A549 (cell line): ENCODE data around the gene LSM14B. TPM values are rescaled to one million over a fixed set of nuclear protein-coding genes. Genes with fewer than 3 reads are reported as not detected.

ENCODE experiments used
- ATAC-seq, 2 experiments: fragments of 200-7000 bp in 1 of 2; fragments of >200 bp in 1 of 2; cut with Nextera tagmentation in 1 of 2; cut with Tn5 transposase in 1 of 2; 3 replicates each; pipeline versions ENCODE4 v1.8.0 to v1.9.1; 2018 to 2020; ENCODE audit warnings: mild to moderate bottlenecking in 1 of 2, moderate library complexity in 1 of 2
- CTCF ChIA-PET: fragments of 300-600 bp; sonication (Branson Sonifier 250); formaldehyde crosslinking; extraction: SDS; loops from one replicate; lab custom pipeline; 2021; ENCODE audit warnings: antibody characterized with exemption, inconsistent platforms; lab: Yijun Ruan, JAX
- POLR2A ChIA-PET: fragments of 350-600 bp; formaldehyde crosslinking; extraction: SDS; loops from one replicate; lab custom pipeline; 2021; ENCODE audit warnings: antibody characterized with exemption, inconsistent platforms; lab: Yijun Ruan, JAX
- DNase-seq, 2 experiments: peaks; one replicate each; pipeline versions ENCODE4 v3.0.0 to v3.0.0-alpha.2; 2011 to 2016; ENCODE audit warnings: low read depth in 1 of 2, low spot score in 1 of 2
- FAIRE-seq: peaks from 2 replicates; lab custom pipeline; 2011; peaks lifted over from hg19 to GRCh38; lab: Jason Lieb, UNC
- H3K27ac ChIP-seq, 2 experiments: fragments of >200 bp; sonication (Bioruptor Twin); formaldehyde crosslinking; 3 replicates each; pipeline ENCODE4 v1.5.1; 2016 to 2017
- H3K4me1 ChIP-seq: fragments of >200 bp; sonication (Bioruptor Twin); formaldehyde crosslinking; 3 replicates; pipeline ENCODE4 v1.6.1; 2016
- H3K4me2 ChIP-seq: fragments of >200 bp; sonication (Bioruptor Twin); formaldehyde crosslinking; 3 replicates; pipeline ENCODE4 v1.6.1; 2016
- H3K4me3 ChIP-seq: fragments of >200 bp; sonication (Bioruptor Twin); formaldehyde crosslinking; 3 replicates; pipeline ENCODE4 v1.5.1; 2016
- H3K9me3 ChIP-seq: fragments of >200 bp; sonication (Bioruptor Twin); formaldehyde crosslinking; 3 replicates; pipeline ENCODE4 v1.6.1; 2016
- BHLHE40 ChIP-seq: IDR thresholded peaks from 2 replicates; pipeline ENCODE4 v1.6.1; 2012; ENCODE audit warnings: low read depth, low read length, inconsistent platforms
- CBX8 ChIP-seq: fragments of 200-600 bp; sonication (generic); IDR thresholded peaks from 2 replicates; pipeline ENCODE4 v1.6.1; 2016
- CHD4 ChIP-seq: fragments of 200-600 bp; sonication (generic); IDR thresholded peaks from 2 replicates; pipeline ENCODE4 v1.6.1; 2016; ENCODE audit warnings: antibody characterized with exemption, mild to moderate bottlenecking, borderline replicate concordance
- EHF ChIP-seq: fragments of 250-450 bp; sonication (Bioruptor Pico); IDR thresholded peaks from 2 replicates; pipeline ENCODE4 v1.5.0; 2020; ENCODE audit warnings: mild to moderate bottlenecking
- EHMT2 ChIP-seq: fragments of 200-600 bp; sonication (generic); IDR thresholded peaks from 2 replicates; pipeline ENCODE4 v1.6.1; 2016; ENCODE audit warnings: antibody characterized with exemption, low read depth, mild to moderate bottlenecking, moderate library complexity
- EP300 ChIP-seq, 2 experiments: fragments of >200 bp; sonication (Bioruptor Twin); formaldehyde crosslinking; IDR thresholded peaks; 2 replicates in 1 of 2; 3 replicates in 1 of 2; pipeline ENCODE4 v1.6.1; 2016 to 2017
- FOXS1 ChIP-seq: fragments of 250-450 bp; sonication (Bioruptor Pico); IDR thresholded peaks from 2 replicates; pipeline ENCODE4 v1.5.0; 2020; ENCODE audit warnings: mild to moderate bottlenecking, moderate library complexity
- HEYL ChIP-seq: fragments of 250-450 bp; sonication (Bioruptor Pico); IDR thresholded peaks from 2 replicates; pipeline ENCODE4 v1.8.0; 2021; ENCODE audit warnings: mild to moderate bottlenecking, moderate library complexity
- HOXA7 ChIP-seq: fragments of 250-450 bp; sonication (Bioruptor Pico); IDR thresholded peaks from 2 replicates; pipeline ENCODE4 v1.5.0; 2020; ENCODE audit warnings: mild to moderate bottlenecking, moderate library complexity
- JUN ChIP-seq, 2 experiments: fragments of >200 bp; sonication (Bioruptor Twin); formaldehyde crosslinking; IDR thresholded peaks; 2 replicates in 1 of 2; 3 replicates in 1 of 2; pipeline ENCODE4 v1.6.1; 2016 to 2017
- POLR2A ChIP-seq: IDR thresholded peaks from 2 replicates; pipeline ENCODE4 v1.6.1; 2012; ENCODE audit warnings: mild to moderate bottlenecking, low read length
- POLR2AphosphoS2 ChIP-seq: conservative IDR thresholded peaks from 2 replicates; pipeline ENCODE4 v1.6.1; 2012; ENCODE audit warnings: low read length, improper control_type of control experiment, inconsistent platforms
- RNF2 ChIP-seq: fragments of 200-600 bp; sonication (generic); IDR thresholded peaks from 2 replicates; pipeline ENCODE4 v1.6.1; 2016; ENCODE audit warnings: low read depth, mild to moderate bottlenecking, antibody characterized with exemption, moderate library complexity, borderline replicate concordance
- SMC3 ChIP-seq: fragments of >200 bp; sonication (Bioruptor Twin); formaldehyde crosslinking; IDR thresholded peaks from 3 replicates; pipeline ENCODE4 v1.6.1; 2018; ENCODE audit warnings: inconsistent platforms
- TP53 ChIP-seq: fragments of 250-450 bp; sonication (Bioruptor Pico); IDR thresholded peaks from 2 replicates; pipeline ENCODE4 v1.5.0; 2021; ENCODE audit warnings: mild to moderate bottlenecking, moderate library complexity
- ZFP36 ChIP-seq: fragments of 450-650 bp; IDR thresholded peaks from 2 replicates; pipeline ENCODE4 v1.6.1; 2014; ENCODE audit warnings: borderline replicate concordance; ENCODE audit not compliant: partially characterized antibody
- ZSCAN20 ChIP-seq: fragments of 250-450 bp; sonication (Bioruptor Pico); IDR thresholded peaks from 2 replicates; pipeline ENCODE4 v1.8.0; 2022; ENCODE audit warnings: mild to moderate bottlenecking, moderate library complexity
- WGBS: methylation state at CpG from one replicate; pipeline ENCODE4 v1.1.6; 2017; ENCODE audit errors: missing lambda C conversion rate; 5-methylcytosine and 5-hydroxymethylcytosine counted together
- polyA plus RNA-seq, 4 experiments: library from polyadenylated mRNA; depleted of rRNA in 3 of 4; stranded (reverse); fragments of >200 nt; fragmentation: RNase III in 1 of 4; extraction: RNeasy Plus Mini Kit Qiagen cat#74134 plus additional on column Dnase treatment in 1 of 4; gene quantifications; 2 replicates in 3 of 4; 3 replicates in 1 of 4; pipeline ENCODE4 v1.2.3, GENCODE V29; 2011 to 2017
- TF ChIP-seq, protein P1 (sequence below): IDR thresholded peaks from 2 replicates; pipeline ENCODE4 v1.6.1; 2012
- TF ChIP-seq, protein P2 (sequence below): fragments of >200 bp; sonication (Bioruptor Twin); formaldehyde crosslinking; IDR thresholded peaks from 2 replicates; pipeline ENCODE4 v1.6.1; 2016
- TF ChIP-seq, protein P3 (sequence below): fragments of >200 bp; sonication (Bioruptor Twin); formaldehyde crosslinking; IDR thresholded peaks from 3 replicates; pipeline ENCODE4 v1.5.1; 2016
- TF ChIP-seq, protein P4 (sequence below): IDR thresholded peaks from 2 replicates; pipeline ENCODE4 v1.6.1; 2012

The LSM14B gene
- polyA plus RNA-seq, 2 of the 4 experiments (the other 2 are of a cell fraction), result 22.7 to 28.1 TPM

DNA sequence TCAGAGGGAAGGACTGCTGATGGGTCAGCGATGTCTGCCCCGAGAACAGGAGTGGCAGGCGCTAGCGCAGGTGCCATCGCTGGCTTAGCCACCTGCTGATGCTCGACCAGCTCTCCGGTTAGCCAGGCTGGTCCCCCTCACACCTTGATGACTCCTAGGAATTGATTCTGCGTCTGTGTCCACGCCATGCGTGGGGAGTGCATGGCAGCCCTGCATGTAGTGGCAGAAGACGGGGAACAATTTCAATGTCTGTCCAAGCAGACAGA lies 28.0 kb downstream of the LSM14B start (continued):
- TF ChIP-seq FOXS1 (no peak), ZFP36 (no peak), EP300 (IDR thresholded peaks at IDR 0.05) (no peak)

DNA sequence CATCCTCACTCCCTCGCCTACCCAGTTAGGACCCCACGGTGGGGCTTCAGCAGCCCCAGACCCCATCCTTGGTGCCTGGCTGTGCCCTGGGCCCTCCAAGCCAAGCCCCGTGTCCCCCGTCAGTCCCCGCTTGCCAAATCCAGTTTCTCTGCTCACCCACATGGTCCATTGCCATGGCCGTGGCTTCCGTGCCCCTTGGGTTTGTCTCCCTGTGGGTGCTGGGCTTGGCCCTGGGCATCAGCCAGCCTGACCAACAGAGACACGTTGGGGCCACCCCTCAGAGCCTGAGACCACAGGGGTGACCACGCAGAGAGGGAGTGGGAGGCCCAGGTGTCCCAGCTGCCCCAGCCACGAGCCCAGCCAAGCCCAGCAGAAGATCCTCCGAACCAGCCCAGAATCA lies 28.9 kb downstream of the LSM14B start:
- Histone ChIP-seq H3K27ac (no peak overlapping the region), H3K9me3 (peaks cover 6% of the 10 kb centered on the region; the same call in 2 of the 3 replicates), H3K4me1 (peaks cover 12% of the 10 kb centered on the region), H3K4me2 (no peak overlapping the region), H3K4me3 (no peak overlapping the region)
- FAIRE-seq (no peak), DNase-seq (no peak), ATAC-seq (no peak)
- TF ChIP-seq POLR2AphosphoS2 (no peak), JUN (IDR thresholded peaks at IDR 0.05) (no peak), SMC3 (no peak), ZSCAN20 (CRISPR knock-in tag) (no peak), EHF (CRISPR knock-in tag) (no peak), POLR2A (no peak)
- TF ChIP-seq, protein P1, sequence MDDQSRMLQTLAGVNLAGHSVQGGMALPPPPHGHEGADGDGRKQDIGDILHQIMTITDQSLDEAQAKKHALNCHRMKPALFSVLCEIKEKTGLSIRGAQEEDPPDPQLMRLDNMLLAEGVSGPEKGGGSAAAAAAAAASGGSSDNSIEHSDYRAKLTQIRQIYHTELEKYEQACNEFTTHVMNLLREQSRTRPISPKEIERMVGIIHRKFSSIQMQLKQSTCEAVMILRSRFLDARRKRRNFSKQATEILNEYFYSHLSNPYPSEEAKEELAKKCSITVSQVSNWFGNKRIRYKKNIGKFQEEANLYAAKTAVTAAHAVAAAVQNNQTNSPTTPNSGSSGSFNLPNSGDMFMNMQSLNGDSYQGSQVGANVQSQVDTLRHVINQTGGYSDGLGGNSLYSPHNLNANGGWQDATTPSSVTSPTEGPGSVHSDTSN, result no peak
- TF ChIP-seq, protein P2, sequence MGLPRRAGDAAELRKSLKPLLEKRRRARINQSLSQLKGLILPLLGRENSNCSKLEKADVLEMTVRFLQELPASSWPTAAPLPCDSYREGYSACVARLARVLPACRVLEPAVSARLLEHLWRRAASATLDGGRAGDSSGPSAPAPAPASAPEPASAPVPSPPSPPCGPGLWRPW, result no peak
- TF ChIP-seq, protein P3, sequence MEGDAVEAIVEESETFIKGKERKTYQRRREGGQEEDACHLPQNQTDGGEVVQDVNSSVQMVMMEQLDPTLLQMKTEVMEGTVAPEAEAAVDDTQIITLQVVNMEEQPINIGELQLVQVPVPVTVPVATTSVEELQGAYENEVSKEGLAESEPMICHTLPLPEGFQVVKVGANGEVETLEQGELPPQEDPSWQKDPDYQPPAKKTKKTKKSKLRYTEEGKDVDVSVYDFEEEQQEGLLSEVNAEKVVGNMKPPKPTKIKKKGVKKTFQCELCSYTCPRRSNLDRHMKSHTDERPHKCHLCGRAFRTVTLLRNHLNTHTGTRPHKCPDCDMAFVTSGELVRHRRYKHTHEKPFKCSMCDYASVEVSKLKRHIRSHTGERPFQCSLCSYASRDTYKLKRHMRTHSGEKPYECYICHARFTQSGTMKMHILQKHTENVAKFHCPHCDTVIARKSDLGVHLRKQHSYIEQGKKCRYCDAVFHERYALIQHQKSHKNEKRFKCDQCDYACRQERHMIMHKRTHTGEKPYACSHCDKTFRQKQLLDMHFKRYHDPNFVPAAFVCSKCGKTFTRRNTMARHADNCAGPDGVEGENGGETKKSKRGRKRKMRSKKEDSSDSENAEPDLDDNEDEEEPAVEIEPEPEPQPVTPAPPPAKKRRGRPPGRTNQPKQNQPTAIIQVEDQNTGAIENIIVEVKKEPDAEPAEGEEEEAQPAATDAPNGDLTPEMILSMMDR, result no peak
- TF ChIP-seq, protein P4, sequence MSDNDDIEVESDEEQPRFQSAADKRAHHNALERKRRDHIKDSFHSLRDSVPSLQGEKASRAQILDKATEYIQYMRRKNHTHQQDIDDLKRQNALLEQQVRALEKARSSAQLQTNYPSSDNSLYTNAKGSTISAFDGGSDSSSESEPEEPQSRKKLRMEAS, result no peak
- ChIA-PET POLR2A (no interaction called here), CTCF (no interaction called here)
- 90% methylated on average over 8 of the region's 11 CpGs for WGBS

DNA sequence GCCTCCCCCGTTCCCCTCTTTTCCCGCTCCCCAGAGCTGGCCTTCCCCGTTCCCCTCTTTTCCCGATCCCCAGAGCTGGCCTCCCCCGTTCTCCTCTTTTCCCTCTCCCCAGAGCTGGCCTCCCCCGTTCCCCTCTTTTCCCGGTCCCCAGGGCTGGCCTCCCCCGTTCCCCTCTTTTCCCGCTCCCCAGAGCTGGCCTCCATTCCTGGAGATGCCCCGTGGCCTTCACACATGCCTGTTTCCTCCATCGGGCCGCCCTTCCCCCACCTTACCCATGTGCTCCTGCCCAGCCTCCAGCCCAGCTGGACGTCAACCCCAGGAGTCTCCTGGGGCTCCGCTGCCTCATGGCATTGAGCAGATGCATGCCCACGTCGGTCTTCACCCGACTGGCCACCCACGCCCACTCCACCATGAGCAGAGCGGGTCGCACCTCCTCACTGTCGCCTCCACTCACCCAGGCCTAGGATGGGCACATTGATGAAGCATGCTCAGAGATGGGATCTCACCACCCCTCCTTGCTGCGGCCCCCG lies 29.6 kb downstream of the LSM14B start:
- POLR2A ChIA-PET, result no interaction called here
- TF ChIP-seq HEYL (no peak), CHD4 (no peak), CBX8 (no peak), HOXA7 (CRISPR knock-in tag) (no peak), RNF2 (no peak), TP53 (no peak), EHMT2 (no peak), EP300 (IDR thresholded peaks at IDR 0.05) (no peak), ZSCAN20 (CRISPR knock-in tag) (no peak), BHLHE40 (no peak)
- TF ChIP-seq, protein P3, result no peak
- TF ChIP-seq, protein P1, result no peak
- TF ChIP-seq, protein P4, result no peak

More for the DNA sequence above, 29.6 kb downstream of the LSM14B start:
- Histone ChIP-seq H3K9me3 (peaks cover 6% of the 10 kb centered on the region; the same call in 2 of the 3 replicates), H3K4me2 (no peak overlapping the region), H3K4me3 (no peak overlapping the region), H3K4me1 (peaks cover 16% of the 10 kb centered on the region), H3K27ac (no peak overlapping the region)
- FAIRE-seq, result no peak
- ATAC-seq, result no peak
- 85% methylated on average over 18 of the region's 23 CpGs for WGBS
- no peak for DNase-seq
- CTCF ChIA-PET, result interaction anchor here (1.2 kb wide), 1 partner anchor 11 kb away, joined by 3 read pairs; no protein-coding TSS in a partner anchor
